Measurements from ENCODE around the gene MAPKAPK5.

- TF ChIP-seq CTCF (IDR thresholded peaks at IDR 0.05; ENCODE audit: poor library complexity) (no peak), EZH2phosphoT487 (IDR thresholded peaks at IDR 0.05; ENCODE audit: low read depth, severe bottlenecking, unreplicated experiment) (no peak)
Measured at GRCh38 chr12:111803851-111804250, 38.2 kb upstream of the MAPKAPK5 start.

All from hepatocyte (in vitro differentiated cells).